IMR-90 (cell line): ENCODE measurements around the gene CTAG1A. TPM values are rescaled to one million over a fixed set of nuclear protein-coding genes. Genes with fewer than 3 reads are reported as not detected.
A peak's percentile ranks its signal among the peaks of the same experiment; 100 is the strongest.
"Not testable (repeated sequence)": the region's sequence is repeated elsewhere in the genome, so short reads cannot be mapped to it uniquely, and the experiment has no call there.

Experiments used
- ATAC-seq: fragments of 200-7000 bp; cut with Tn5 transposase; 2 replicates; pipeline ENCODE4 v1.9.1; 2020; ENCODE audit warnings: low read depth, mild to moderate bottlenecking, moderate library complexity
- BruUV-seq: library from RNA; stranded (reverse); fragments of 400-500 nt; replicated peaks from 2 replicates; lab custom pipeline; 2021; lab: Mats Ljungman, UMichigan
- CTCF ChIA-PET: fragments of 300-600 bp; formaldehyde crosslinking; extraction: SDS; loops from one replicate; lab custom pipeline; 2021; ENCODE audit warnings: antibody characterized with exemption; lab: Yijun Ruan, JAX
- POLR2A ChIA-PET: fragments of 300-600 bp; sonication (Branson Sonifier 250); formaldehyde crosslinking; loops from one replicate; lab custom pipeline; 2022; ENCODE audit warnings: antibody characterized with exemption; ENCODE audit not compliant: unreplicated experiment; lab: Charles Lee
- DNase-seq: peaks from one replicate; pipeline ENCODE4 v3.0.0; 2013
- H2AFZ ChIP-seq: replicated peaks from 2 replicates; pipeline ENCODE3; 2013; ENCODE audit warnings: low read length, mild to moderate bottlenecking; ENCODE audit not compliant: poor library complexity
- H2AK5ac ChIP-seq: 2 replicates; pipeline ENCODE4 v1.6.1; 2013; ENCODE audit warnings: low read depth, low read length, inconsistent platforms
- H2AK9ac ChIP-seq: replicated peaks from 2 replicates; pipeline ENCODE3; 2013; ENCODE audit warnings: mild to moderate bottlenecking, low read depth, low read length, moderate library complexity; ENCODE audit not compliant: poor library complexity
- H2BK120ac ChIP-seq: 2 replicates; pipeline ENCODE4 v1.6.1; 2013; ENCODE audit warnings: low read depth, low read length, inconsistent platforms
- H2BK15ac ChIP-seq: 3 replicates; pipeline ENCODE4 v1.6.1; 2013; ENCODE audit warnings: low read depth, low read length, inconsistent platforms
- H2BK20ac ChIP-seq: 2 replicates; pipeline ENCODE4 v1.6.1; 2013; ENCODE audit warnings: low read depth, mild to moderate bottlenecking, inconsistent platforms, low read length, moderate library complexity
- H2BK5ac ChIP-seq: 2 replicates; pipeline ENCODE4 v1.6.1; 2013; ENCODE audit warnings: mild to moderate bottlenecking, low read depth, low read length, inconsistent platforms; ENCODE audit not compliant: poor library complexity, severe bottlenecking
- H3K14ac ChIP-seq: replicated peaks from 2 replicates; pipeline ENCODE4 v1.6.1; 2013; ENCODE audit warnings: low read depth, low read length, inconsistent platforms
- H3K18ac ChIP-seq: 2 replicates; pipeline ENCODE4 v1.6.1; 2013; ENCODE audit warnings: low read depth, low read length, control low read depth
- H3K23ac ChIP-seq: 2 replicates; pipeline ENCODE4 v1.6.1; 2013; ENCODE audit warnings: low read depth, low read length, inconsistent platforms
- H3K27ac ChIP-seq: 2 replicates; pipeline ENCODE4 v1.5.1; 2013; ENCODE audit warnings: mild to moderate bottlenecking, control low read depth, low read length; ENCODE audit not compliant: insufficient read depth
- H3K27me3 ChIP-seq: 2 replicates; pipeline ENCODE4 v1.6.1; 2013; ENCODE audit warnings: low read length; ENCODE audit not compliant: control insufficient read depth, insufficient read depth
- H3K36me3 ChIP-seq: 2 replicates; pipeline ENCODE4 v1.6.1; 2013; ENCODE audit warnings: low read length, mixed read lengths; ENCODE audit not compliant: control insufficient read depth, insufficient read depth
- H3K4ac ChIP-seq: 2 replicates; pipeline ENCODE4 v1.6.1; 2013; ENCODE audit warnings: low read depth, low read length, inconsistent platforms
- H3K4me1 ChIP-seq: 2 replicates; pipeline ENCODE4 v1.6.1; 2013; ENCODE audit warnings: low read length, mixed read lengths; ENCODE audit not compliant: control insufficient read depth, insufficient read depth
- H3K4me2 ChIP-seq: 2 replicates; pipeline ENCODE4 v1.6.1; 2013; ENCODE audit warnings: low read depth, mild to moderate bottlenecking, control low read depth, low read length, moderate library complexity
- H3K4me3 ChIP-seq: 2 replicates; pipeline ENCODE4 v1.5.1; 2013; ENCODE audit warnings: low read depth, mild to moderate bottlenecking, control low read depth, low read length, moderate library complexity; ENCODE audit not compliant: insufficient read depth
- H3K56ac ChIP-seq: 2 replicates; pipeline ENCODE4 v1.6.1; 2013; ENCODE audit warnings: low read length, inconsistent platforms; ENCODE audit not compliant: insufficient read depth; ENCODE audit errors: extremely low read depth
- H3K79me1 ChIP-seq, 2 experiments: 2 replicates each; pipeline ENCODE4 v1.6.1; 2013; ENCODE audit warnings: low read length in 2 of 2, inconsistent platforms in 1 of 2, low read depth in 1 of 2
- H3K9ac ChIP-seq: 2 replicates; pipeline ENCODE4 v1.6.1; 2013; ENCODE audit warnings: low read depth, low read length, control low read depth
- H3K9me1 ChIP-seq: 2 replicates; pipeline ENCODE4 v1.6.1; 2013; ENCODE audit warnings: low read length, inconsistent platforms; ENCODE audit not compliant: insufficient read depth
- H3K9me3 ChIP-seq: 2 replicates; pipeline ENCODE4 v1.6.1; 2013; ENCODE audit warnings: low read length; ENCODE audit not compliant: control insufficient read depth, insufficient read depth
- H4K20me1 ChIP-seq: 2 replicates; pipeline ENCODE4 v1.6.1; 2013; ENCODE audit warnings: low read length, inconsistent platforms; ENCODE audit not compliant: insufficient read depth
- H4K5ac ChIP-seq: 2 replicates; pipeline ENCODE4 v1.6.1; 2013; ENCODE audit warnings: mild to moderate bottlenecking, low read depth, low read length, control low read depth
- H4K8ac ChIP-seq, 2 experiments: 2 replicates each; pipeline ENCODE4 v1.6.1; 2013; ENCODE audit warnings: low read depth in 2 of 2, low read length in 2 of 2, control low read depth in 1 of 2, inconsistent platforms in 1 of 2
- H4K91ac ChIP-seq: 2 replicates; pipeline ENCODE4 v1.6.1; 2013; ENCODE audit warnings: low read depth, low read length, inconsistent platforms; ENCODE audit not compliant: insufficient read depth
- WGBS, 2 experiments: methylation state at CpG; one replicate each; pipeline versions ENCODE4 v1.1.5 to v1.1.7; 2013; ENCODE audit warnings: missing lambda C conversion rate in 2 of 2; ENCODE audit not compliant: insufficient read length in 1 of 2; ENCODE audit errors: extremely low coverage in 2 of 2; 5-methylcytosine and 5-hydroxymethylcytosine counted together
- dilution Hi-C: fragments of 300-500 bp; cut with HindIII; formaldehyde crosslinking; loops from one replicate; pipeline ENCODE4 v1.14.3; 2018; ENCODE audit warnings: low sequenced_read_pairs; ENCODE audit not compliant: unreplicated experiment
- in situ Hi-C: fragments of 300-500 bp; cut with MboI; formaldehyde crosslinking; loops from 3 replicates; pipeline ENCODE4 v1.14.3; 2019; ENCODE audit warnings: low sequenced_read_pairs, inconsistent platforms, mixed read lengths
- intact Hi-C: fragments of 100-400 bp; cut with micrococcal nuclease; formaldehyde crosslinking; loops from 2 replicates; pipeline ENCODE4 v1.10.0; 2022
- polyA plus RNA-seq, 3 experiments: library from polyadenylated mRNA; depleted of rRNA; stranded (reverse); fragments of >200 nt; gene quantifications; 2 replicates each; pipeline ENCODE4 v1.2.3, GENCODE V29; 2012; ENCODE audit warnings: low replicate concordance in 1 of 3
- total RNA-seq: library from RNA; depleted of rRNA; stranded (reverse); fragments of >200 nt; gene quantifications from 2 replicates; pipeline ENCODE4 v1.2.3, GENCODE V29; 2012

Gene CTAG1A
- total and polyA plus RNA-seq, 2 of the 4 experiments (the other 2 are of a cell fraction): not detected

GRCh38 chrX:154560326-154560725 lies 24.6 kb upstream of the CTAG1A start:
- H3K4me3 ChIP-seq, H4K8ac ChIP-seq, H3K79me1 ChIP-seq, H3K9ac ChIP-seq, H3K4me2 ChIP-seq, H3K27me3 ChIP-seq, CTCF ChIA-PET, H4K91ac ChIP-seq, H2BK20ac ChIP-seq, H3K4ac ChIP-seq, intact Hi-C loops, H2BK5ac ChIP-seq, H2AFZ ChIP-seq, H3K9me1 ChIP-seq, BruUV-seq, DNase-seq, dilution Hi-C loops, H4K5ac ChIP-seq, H3K14ac ChIP-seq, H3K4me1 ChIP-seq, H4K20me1 ChIP-seq, H3K23ac ChIP-seq, H3K36me3 ChIP-seq, H2BK120ac ChIP-seq, H2AK9ac ChIP-seq, H2BK15ac ChIP-seq, H2AK5ac ChIP-seq, H3K56ac ChIP-seq, H3K18ac ChIP-seq, in situ Hi-C loops, POLR2A ChIA-PET, H3K9me3 ChIP-seq, H3K27ac ChIP-seq: not testable (repeated sequence)
- WGBS, 2 experiments: no CpG with 5 or more reads among the region's 31 CpGs
- ATAC-seq: 0 out of 2 replicates have a peak, but pooled peaks have one; percentile 12

DNA sequence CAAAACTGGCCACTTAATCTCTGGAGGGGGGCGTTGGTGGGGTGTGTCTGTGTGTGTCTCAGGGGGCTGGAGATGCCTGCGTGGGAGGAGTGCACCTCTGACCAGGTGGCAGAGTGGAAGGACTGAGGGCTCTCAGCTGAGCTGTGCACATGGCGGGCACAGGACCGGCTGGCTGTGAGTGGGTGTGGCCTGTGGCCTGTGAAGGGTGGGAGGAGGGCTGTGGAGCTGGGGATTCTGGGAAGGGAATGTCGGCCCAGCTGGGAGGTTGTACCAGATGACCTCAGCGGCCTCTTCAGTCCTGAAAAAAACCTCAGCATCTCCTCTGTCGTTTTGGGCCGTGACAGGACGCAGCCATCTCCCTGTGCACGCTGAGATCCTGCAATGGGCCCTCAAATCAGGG lies 22.6 kb upstream of the CTAG1A start:
- H4K91ac ChIP-seq, H3K14ac ChIP-seq, H3K27me3 ChIP-seq, H4K8ac ChIP-seq, H3K4me3 ChIP-seq, H3K23ac ChIP-seq, H2AK5ac ChIP-seq, H4K20me1 ChIP-seq, H3K4me1 ChIP-seq, H3K79me1 ChIP-seq, H3K9ac ChIP-seq, BruUV-seq, H3K4me2 ChIP-seq, H4K5ac ChIP-seq, H2BK15ac ChIP-seq, CTCF ChIA-PET, in situ Hi-C loops, H3K56ac ChIP-seq, H2AK9ac ChIP-seq, H3K27ac ChIP-seq, intact Hi-C loops, H3K18ac ChIP-seq, H2BK120ac ChIP-seq, H2BK5ac ChIP-seq, H3K4ac ChIP-seq, H3K36me3 ChIP-seq, H3K9me1 ChIP-seq, POLR2A ChIA-PET, H3K9me3 ChIP-seq, DNase-seq, H2BK20ac ChIP-seq, H2AFZ ChIP-seq, dilution Hi-C loops: not testable (repeated sequence)
- no CpG with 5 or more reads among the region's 10 CpGs for WGBS, 2 experiments
- ATAC-seq: peak; percentile 78
